ENCODE results near the gene LDLRAD4.
"Not testable (repeated sequence)": the region's sequence is repeated elsewhere in the genome, so short reads cannot be mapped to it uniquely, and the experiment has no call there.

LDLRAD4 gene

GRCh38 chr18:13487237-13487636 lies 268.7 kb downstream of the LDLRAD4 start:
- Mint-ChIP-seq H3K9me3 (no peaks in the 10 kb centered on the region), H3K27ac (no peak overlapping the region), H3K36me3 (ENCODE audit: low read depth) (peaks cover 22% of the 10 kb centered on the region)

DNA sequence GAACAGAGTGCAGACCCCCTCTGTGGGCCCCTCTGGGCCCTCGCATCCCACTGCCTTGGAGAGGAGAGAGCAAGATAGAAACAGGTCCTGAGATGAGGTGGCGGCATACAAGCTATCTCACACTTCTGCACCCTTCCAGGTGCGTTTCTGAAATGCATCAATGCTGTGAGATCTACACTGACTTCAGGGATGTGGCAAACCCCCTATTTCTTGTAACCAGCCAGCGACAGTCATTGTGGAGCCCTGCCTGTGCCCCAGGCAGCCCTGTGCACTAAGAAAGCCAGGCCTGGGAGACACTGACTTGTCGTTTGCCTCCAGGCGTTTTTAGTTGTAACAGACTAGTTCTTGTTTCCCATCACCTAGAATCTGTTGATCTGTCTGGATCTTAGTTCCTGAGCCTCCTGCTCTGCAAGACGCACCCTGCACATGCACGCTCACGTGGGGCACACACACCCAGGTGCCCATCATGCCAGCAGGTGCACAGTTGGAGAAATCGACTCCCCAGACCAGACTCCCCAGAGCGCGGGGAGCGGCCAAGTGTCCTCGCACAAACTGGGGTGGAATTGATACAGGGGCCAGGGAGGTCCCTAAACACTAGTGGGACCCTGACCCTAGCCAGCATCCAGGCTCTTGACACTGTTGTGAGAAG lies 269.8 kb downstream of the LDLRAD4 start:
- no peak overlapping the region for H3K4me3 Mint-ChIP-seq
- H3K4me1 Mint-ChIP-seq (ENCODE audit: low read depth), result peaks cover 13% of the 10 kb centered on the region
- no peaks in the 10 kb centered on the region for H3K27me3 Mint-ChIP-seq
- no peaks in the 10 kb centered on the region for H3K9me3 Mint-ChIP-seq
- H3K36me3 Mint-ChIP-seq (ENCODE audit: low read depth), result peaks cover 22% of the 10 kb centered on the region
- no peak overlapping the region for H3K27ac Mint-ChIP-seq

More at GRCh38 chr18:13487237-13487636, 268.7 kb downstream of the LDLRAD4 start:
- Mint-ChIP-seq H3K4me1 (ENCODE audit: low read depth) (peaks cover 25% of the 10 kb centered on the region), H3K27me3 (no peaks in the 10 kb centered on the region), H3K4me3 (no peak overlapping the region)

- H3K27me3 Mint-ChIP-seq; H3K4me1 Mint-ChIP-seq (ENCODE audit: low read depth); H3K27ac Mint-ChIP-seq; H3K9me3 Mint-ChIP-seq; H3K4me3 Mint-ChIP-seq: not testable (repeated sequence)
- H3K36me3 Mint-ChIP-seq (ENCODE audit: low read depth), result peaks cover 16% of the 10 kb centered on the region
These were observed 270.7 kb downstream of the LDLRAD4 start for GRCh38 chr18:13489303-13489702.

GRCh38 chr18:13491138-13491537 lies 272.6 kb downstream of the LDLRAD4 start:
- peaks cover 7% of the 10 kb centered on the region for H3K4me1 Mint-ChIP-seq (ENCODE audit: low read depth)

DNA sequence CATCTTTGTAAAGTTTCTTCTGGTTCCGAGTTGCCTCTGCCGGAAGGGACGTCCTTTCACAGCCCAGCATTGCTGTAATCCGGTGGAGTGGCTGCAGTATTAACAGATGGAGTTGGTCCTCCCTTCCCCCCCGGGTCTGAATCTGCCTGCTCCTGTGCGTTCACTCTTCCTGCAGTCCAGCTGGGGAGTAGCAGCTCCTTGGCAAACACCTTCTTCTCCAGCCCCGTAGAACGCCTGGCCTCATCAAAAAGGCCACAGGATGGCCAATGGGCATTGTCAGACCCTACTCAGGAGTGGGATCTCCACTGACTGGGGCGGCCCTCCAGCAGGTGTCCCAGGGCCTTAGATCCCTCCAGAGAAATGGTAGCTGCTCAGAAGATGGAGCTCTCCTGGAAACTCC lies 273.8 kb downstream of the LDLRAD4 start:
- Mint-ChIP-seq H3K27me3 (no peaks in the 10 kb centered on the region), H3K36me3 (ENCODE audit: low read depth) (peaks cover 21% of the 10 kb centered on the region), H3K4me1 (ENCODE audit: low read depth) (peaks cover 17% of the 10 kb centered on the region), H3K27ac (no peak overlapping the region), H3K4me3 (no peak overlapping the region), H3K9me3 (no peaks in the 10 kb centered on the region)

More at GRCh38 chr18:13491138-13491537, 272.6 kb downstream of the LDLRAD4 start:
- Mint-ChIP-seq H3K27me3 (no peaks in the 10 kb centered on the region), H3K27ac (no peak overlapping the region), H3K9me3 (no peaks in the 10 kb centered on the region), H3K36me3 (ENCODE audit: low read depth) (peaks cover 20% of the 10 kb centered on the region), H3K4me3 (no peak overlapping the region)

GRCh38 chr18:13493079-13493478 lies 274.5 kb downstream of the LDLRAD4 start:
- Mint-ChIP-seq H3K27me3 (no peaks in the 10 kb centered on the region), H3K4me1 (ENCODE audit: low read depth) (peaks cover 17% of the 10 kb centered on the region), H3K4me3 (no peak overlapping the region), H3K36me3 (ENCODE audit: low read depth) (peaks cover 27% of the 10 kb centered on the region), H3K9me3 (no peaks in the 10 kb centered on the region), H3K27ac (no peak overlapping the region)

DNA sequence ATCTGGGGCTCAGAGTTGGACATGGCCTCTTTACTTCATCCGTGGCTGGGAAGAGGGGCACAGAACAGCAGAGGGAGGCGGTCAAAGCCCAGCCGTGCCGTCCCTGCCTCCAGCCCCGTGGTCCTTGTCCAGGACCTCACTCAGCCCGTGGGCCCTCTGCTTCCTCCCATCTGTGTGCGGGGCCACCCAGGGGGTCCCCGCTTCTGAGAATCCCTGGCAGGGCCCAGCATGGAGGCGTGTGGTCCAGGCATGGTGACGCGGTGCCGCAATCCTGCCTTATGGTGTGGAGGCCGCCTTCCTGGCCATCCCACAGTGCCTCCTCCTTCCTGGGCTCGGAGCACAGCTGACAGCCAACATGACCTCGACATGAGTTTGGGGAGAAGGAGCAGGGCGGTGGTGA lies 275.2 kb downstream of the LDLRAD4 start:
- Mint-ChIP-seq H3K27ac (no peak overlapping the region), H3K27me3 (no peaks in the 10 kb centered on the region), H3K4me3 (no peak overlapping the region), H3K36me3 (ENCODE audit: low read depth) (peaks cover 30% of the 10 kb centered on the region), H3K9me3 (no peaks in the 10 kb centered on the region), H3K4me1 (ENCODE audit: low read depth) (peaks cover 15% of the 10 kb centered on the region)

DNA sequence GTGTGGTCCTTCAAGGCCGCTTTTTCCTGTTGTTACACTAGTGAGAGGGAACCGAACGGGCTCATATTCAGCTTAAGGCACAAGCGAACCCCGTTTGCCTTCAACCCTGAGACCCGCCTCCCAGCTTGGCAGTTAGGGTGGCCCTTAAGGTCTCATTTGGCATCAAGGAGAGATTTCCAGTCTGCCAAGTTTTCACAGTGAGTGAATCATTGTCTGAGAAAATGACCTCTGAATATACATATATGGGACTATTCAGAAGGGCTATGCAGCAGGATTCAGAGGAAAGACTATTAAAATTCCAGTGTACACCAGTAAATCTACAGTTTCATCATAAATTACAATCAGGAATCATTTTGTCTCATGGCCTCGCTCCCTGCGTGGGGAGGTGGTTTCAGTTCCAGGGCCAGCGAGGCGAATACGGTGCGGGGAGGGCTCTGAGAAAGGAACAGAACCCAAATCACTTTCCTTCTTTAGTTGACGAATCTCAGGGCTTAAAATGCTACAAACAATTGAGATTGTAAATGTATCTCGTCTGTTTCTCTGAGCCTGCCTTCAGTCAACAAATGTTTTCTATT lies 276.4 kb downstream of the LDLRAD4 start:
- peaks cover 9% of the 10 kb centered on the region for H3K9me3 Mint-ChIP-seq
- H3K36me3 Mint-ChIP-seq (ENCODE audit: low read depth), result peaks cover 40% of the 10 kb centered on the region
- no peak overlapping the region for H3K4me3 Mint-ChIP-seq
- no peaks in the 10 kb centered on the region for H3K27me3 Mint-ChIP-seq
- H3K27ac Mint-ChIP-seq, result no peak overlapping the region
- peaks cover 17% of the 10 kb centered on the region for H3K4me1 Mint-ChIP-seq (ENCODE audit: low read depth)

- no peaks in the 10 kb centered on the region for H3K27me3 Mint-ChIP-seq
- peaks cover 40% of the 10 kb centered on the region for H3K36me3 Mint-ChIP-seq (ENCODE audit: low read depth)
- no peak overlapping the region for H3K4me3 Mint-ChIP-seq
- H3K27ac Mint-ChIP-seq, result no peak overlapping the region
- peaks cover 17% of the 10 kb centered on the region for H3K4me1 Mint-ChIP-seq (ENCODE audit: low read depth)
- peaks cover 9% of the 10 kb centered on the region for H3K9me3 Mint-ChIP-seq
These were observed 277.4 kb downstream of the LDLRAD4 start for GRCh38 chr18:13495961-13496360.

DNA sequence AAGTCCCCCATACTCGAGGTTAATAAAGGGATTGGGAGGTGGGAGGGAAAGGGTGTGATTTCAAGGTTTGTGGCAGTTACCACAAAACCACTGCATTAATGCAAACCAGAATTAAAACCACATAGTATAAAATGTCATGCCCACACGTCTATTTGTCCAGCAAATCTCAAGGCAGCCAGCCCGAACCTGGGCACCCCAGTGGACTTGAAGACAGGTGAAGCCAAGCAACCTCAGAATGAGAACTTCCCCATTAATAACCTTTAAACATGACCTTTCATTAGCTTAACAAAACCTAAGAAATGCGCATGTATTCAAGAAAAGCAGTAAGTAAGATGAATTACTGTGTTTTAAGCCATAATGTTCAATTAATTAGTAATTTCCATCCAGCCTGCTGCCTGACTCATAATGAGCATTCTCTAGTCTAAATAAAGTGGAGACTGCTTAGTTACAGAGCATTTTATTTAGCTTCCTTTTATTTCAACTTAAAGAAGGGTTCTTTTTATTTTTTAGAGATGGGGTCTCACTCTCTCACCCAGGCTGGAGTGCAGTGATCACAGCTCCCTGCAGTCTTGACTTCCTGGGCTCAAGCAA lies 278.2 kb downstream of the LDLRAD4 start:
- Mint-ChIP-seq H3K27ac (no peak overlapping the region), H3K36me3 (ENCODE audit: low read depth) (peaks cover 33% of the 10 kb centered on the region), H3K4me3 (no peak overlapping the region), H3K4me1 (ENCODE audit: low read depth) (peaks cover 24% of the 10 kb centered on the region), H3K9me3 (peaks cover 9% of the 10 kb centered on the region), H3K27me3 (no peaks in the 10 kb centered on the region)

DNA sequence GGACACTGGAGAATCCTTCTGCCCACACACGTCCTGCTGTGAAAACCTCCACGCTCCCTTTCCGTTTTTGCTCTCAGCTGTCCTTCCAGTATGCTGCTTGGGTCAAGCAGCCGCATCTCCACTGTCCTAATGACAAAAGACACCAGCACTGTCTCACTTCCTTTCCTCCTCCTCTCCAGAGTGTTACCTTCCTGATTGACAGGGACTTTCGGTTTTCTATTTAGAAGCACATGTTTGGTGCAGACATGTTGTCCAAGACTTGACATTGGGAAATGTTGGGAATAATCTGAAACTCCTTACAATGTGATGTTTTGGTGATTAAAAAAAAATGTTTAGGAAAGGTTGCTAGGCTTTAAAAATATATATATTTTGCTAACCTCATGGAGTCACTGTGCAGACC lies 281.2 kb downstream of the LDLRAD4 start:
- H3K4me1 Mint-ChIP-seq (ENCODE audit: low read depth), result peaks cover 35% of the 10 kb centered on the region

GRCh38 chr18:13500227-13500865 lies 281.8 kb downstream of the LDLRAD4 start:
- Mint-ChIP-seq H3K4me3 (no peak overlapping the region), H3K4me1 (ENCODE audit: low read depth) (peaks cover 35% of the 10 kb centered on the region), H3K27ac (no peak overlapping the region), H3K27me3 (no peaks in the 10 kb centered on the region), H3K36me3 (ENCODE audit: low read depth) (peaks cover 30% of the 10 kb centered on the region), H3K9me3 (peaks cover 9% of the 10 kb centered on the region)

More for the DNA sequence above, 281.2 kb downstream of the LDLRAD4 start:
- Mint-ChIP-seq H3K9me3 (peaks cover 9% of the 10 kb centered on the region), H3K27ac (no peak overlapping the region), H3K4me3 (no peak overlapping the region), H3K27me3 (no peaks in the 10 kb centered on the region), H3K36me3 (ENCODE audit: low read depth) (peaks cover 30% of the 10 kb centered on the region)

- Mint-ChIP-seq H3K4me1 (ENCODE audit: low read depth) (peaks cover 36% of the 10 kb centered on the region), H3K27me3 (no peaks in the 10 kb centered on the region), H3K36me3 (ENCODE audit: low read depth) (peaks cover 27% of the 10 kb centered on the region), H3K27ac (no peak overlapping the region), H3K4me3 (no peak overlapping the region), H3K9me3 (peaks cover 9% of the 10 kb centered on the region)
These were observed 282.4 kb downstream of the LDLRAD4 start for GRCh38 chr18:13500869-13501542.

DNA sequence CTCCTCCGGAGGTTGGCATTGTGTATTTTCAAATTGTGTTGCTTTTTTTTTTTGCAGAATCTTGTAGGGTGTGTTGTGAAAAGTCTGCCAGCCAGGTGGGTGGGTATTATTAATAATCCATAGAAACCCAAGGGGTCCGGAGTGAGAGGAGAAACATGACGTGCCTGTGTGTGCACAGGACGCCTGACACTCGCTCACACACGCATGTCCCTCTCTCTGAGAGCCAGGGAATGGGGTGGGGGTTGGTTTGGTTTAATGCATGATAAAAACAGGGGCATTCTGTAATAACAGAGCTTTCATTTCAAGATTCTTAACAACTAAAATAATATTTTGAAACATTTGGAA lies 283.0 kb downstream of the LDLRAD4 start:
- Mint-ChIP-seq H3K4me3 (no peak overlapping the region), H3K27ac (no peak overlapping the region), H3K4me1 (ENCODE audit: low read depth) (peaks cover 36% of the 10 kb centered on the region)

GRCh38 chr18:13501891-13502290 lies 283.3 kb downstream of the LDLRAD4 start:
- Mint-ChIP-seq H3K4me3 (no peak overlapping the region), H3K4me1 (ENCODE audit: low read depth) (peaks cover 32% of the 10 kb centered on the region), H3K27ac (no peak overlapping the region), H3K9me3 (peaks cover 9% of the 10 kb centered on the region), H3K27me3 (no peaks in the 10 kb centered on the region), H3K36me3 (ENCODE audit: low read depth) (peaks cover 26% of the 10 kb centered on the region)

More for the DNA sequence above, 283.0 kb downstream of the LDLRAD4 start:
- H3K9me3 Mint-ChIP-seq, result peaks cover 9% of the 10 kb centered on the region
- peaks cover 26% of the 10 kb centered on the region for H3K36me3 Mint-ChIP-seq (ENCODE audit: low read depth)
- no peaks in the 10 kb centered on the region for H3K27me3 Mint-ChIP-seq
